ENCODE measurements around the gene TRIM37.

TRIM37 gene

DNA sequence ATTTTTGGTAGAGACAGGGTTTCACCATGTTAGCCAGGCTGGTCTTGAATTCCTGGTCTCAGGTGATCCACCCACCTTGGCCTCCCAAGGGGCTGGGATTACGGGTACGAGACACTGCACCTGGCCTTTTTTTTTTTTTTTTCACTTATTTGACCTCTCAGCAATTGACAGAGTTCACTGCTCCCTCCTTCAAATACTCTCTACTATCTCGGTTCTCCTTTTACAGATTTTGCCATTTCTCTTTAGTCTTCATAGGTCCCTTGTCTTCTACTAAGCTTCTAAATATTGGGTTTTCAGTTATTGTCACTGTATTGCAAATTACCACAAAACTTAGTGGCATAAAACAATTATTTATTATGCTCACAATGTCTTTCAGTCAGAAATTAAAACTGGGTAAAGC is 159.3 kb downstream of the TRIM37 start:
- no peak for DNase-seq (ENCODE audit: low read depth)

DNA sequence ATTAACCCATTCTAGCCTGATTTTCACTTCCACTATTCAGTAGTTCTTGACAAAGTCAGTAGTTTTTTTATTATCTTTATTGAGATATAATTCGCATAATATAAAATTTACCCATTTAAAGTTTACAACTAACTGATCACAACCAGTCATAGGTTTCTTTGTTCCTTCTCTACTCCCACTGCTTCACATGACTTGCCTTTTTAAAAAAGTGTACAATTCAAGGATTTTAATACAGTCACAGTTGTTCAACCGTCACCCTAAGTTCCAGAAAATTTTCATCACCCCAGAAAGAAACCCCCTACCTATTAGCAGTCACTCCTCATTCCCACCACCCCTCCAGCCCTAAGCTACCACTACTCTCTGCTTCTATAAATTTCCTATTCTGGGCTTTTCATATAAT is 162.5 kb downstream of the TRIM37 start:
- no peak for DNase-seq (ENCODE audit: low read depth)

DNA sequence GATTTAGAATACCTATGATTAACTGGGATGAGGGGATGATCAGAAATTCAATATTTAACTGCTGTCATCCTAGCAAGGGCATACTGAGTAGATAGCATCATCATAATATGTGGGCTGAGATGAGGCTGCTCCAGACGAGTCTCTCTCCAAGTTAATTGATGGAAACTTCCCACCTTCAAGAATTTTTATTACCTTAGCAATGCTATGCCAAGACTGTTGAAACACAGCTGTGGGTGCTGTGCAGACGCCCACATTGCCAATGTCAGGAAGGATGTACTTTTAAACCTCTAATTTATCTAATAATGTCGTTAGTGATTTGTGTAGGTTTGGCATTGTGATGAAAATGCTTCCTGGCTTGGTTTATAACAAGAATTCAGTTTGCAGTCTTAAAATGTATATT is 170.4 kb downstream of the TRIM37 start:
- no peak for DNase-seq (ENCODE audit: low read depth)

DNA sequence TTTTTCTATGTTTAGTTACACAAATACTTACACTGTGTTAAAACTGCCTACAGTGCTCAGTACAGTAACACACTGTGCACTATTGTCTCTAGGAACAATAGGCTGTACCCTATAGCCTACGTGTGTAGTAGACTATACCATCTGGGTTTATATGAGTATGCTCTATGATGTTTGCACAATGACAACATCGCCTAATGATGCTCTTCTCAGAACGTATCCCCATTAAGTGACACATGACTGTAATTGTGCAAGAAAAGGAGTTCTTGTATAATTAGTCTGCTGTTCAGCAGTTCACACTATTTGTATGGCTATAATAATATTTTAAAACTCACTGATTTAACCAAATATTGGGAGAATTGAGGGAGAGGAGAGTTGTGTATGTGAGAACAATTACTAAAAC is 173.7 kb downstream of the TRIM37 start:
- no peak for DNase-seq (ENCODE audit: low read depth)

Measured in activated T-cell treated with anti-CD3 and anti-CD28 coated beads for 1 hour (primary cell).